Endodermal cell (in vitro differentiated cells): ENCODE results near the gene UMAD1. TPM values are rescaled to one million over a fixed set of nuclear protein-coding genes. Genes with fewer than 3 reads are reported as not detected.

Experiments
- DNase-seq: peaks from one replicate; pipeline ENCODE4 v3.0.0-alpha.2; 2017
- H3K27ac ChIP-seq: 2 replicates; pipeline ENCODE4 v1.5.1; 2013; ENCODE audit warnings: mild to moderate bottlenecking, low read depth, low read length, moderate library complexity
- H3K27me3 ChIP-seq: 2 replicates; pipeline ENCODE4 v1.6.1; 2013; ENCODE audit warnings: mild to moderate bottlenecking, low read length, moderate library complexity; ENCODE audit not compliant: insufficient read depth, control insufficient read depth, poor library complexity, severe bottlenecking
- H3K36me3 ChIP-seq: 2 replicates; pipeline ENCODE4 v1.7.0; 2013; ENCODE audit warnings: mild to moderate bottlenecking, low read length, moderate library complexity; ENCODE audit not compliant: control insufficient read depth, insufficient read depth
- H3K4me1 ChIP-seq: one replicate; pipeline ENCODE4 v1.7.0; 2013; ENCODE audit warnings: low read length; ENCODE audit not compliant: control insufficient read depth, insufficient read depth
- H3K4me3 ChIP-seq: 2 replicates; pipeline ENCODE4 v1.5.1; 2013; ENCODE audit warnings: mild to moderate bottlenecking, low read length, moderate library complexity
- H3K9ac ChIP-seq: 2 replicates; pipeline ENCODE4 v1.6.1; 2013; ENCODE audit warnings: mild to moderate bottlenecking, low read length, moderate library complexity; ENCODE audit not compliant: poor library complexity, severe bottlenecking; ENCODE audit errors: extremely low read depth
- H3K9me3 ChIP-seq: 2 replicates; pipeline ENCODE4 v1.6.1; 2013; ENCODE audit warnings: mild to moderate bottlenecking, low read length, moderate library complexity; ENCODE audit not compliant: control insufficient read depth
- H3K27ac Mint-ChIP-seq: 2 replicates; pipeline ENCODE4 v1.8.0; 2020; ENCODE audit warnings: mixed read lengths
- H3K27me3 Mint-ChIP-seq: 2 replicates; pipeline ENCODE4 v1.8.0; 2021; ENCODE audit warnings: mild to moderate bottlenecking, mixed read lengths; ENCODE audit not compliant: insufficient read depth
- H3K36me3 Mint-ChIP-seq: 2 replicates; pipeline ENCODE4 v1.8.0; 2020; ENCODE audit warnings: low read depth, mixed read lengths
- H3K4me1 Mint-ChIP-seq: 2 replicates; pipeline ENCODE4 v1.8.0; 2020; ENCODE audit warnings: mixed read lengths
- H3K4me3 Mint-ChIP-seq: 2 replicates; pipeline ENCODE4 v1.8.0; 2020; ENCODE audit warnings: mild to moderate bottlenecking, moderate library complexity, mixed read lengths
- H3K9me3 Mint-ChIP-seq: 2 replicates; pipeline ENCODE4 v1.8.0; 2020; ENCODE audit warnings: mild to moderate bottlenecking, mixed read lengths
- WGBS, 2 experiments: methylation state at CpG; one replicate each; pipeline versions ENCODE4 v1.1.5 to v1.1.7; 2013; ENCODE audit warnings: missing lambda C conversion rate in 2 of 2, mixed read lengths in 1 of 2; ENCODE audit not compliant: insufficient coverage in 1 of 2, insufficient read length in 1 of 2; 5-methylcytosine and 5-hydroxymethylcytosine counted together
- total RNA-seq, 2 donors: library from RNA; stranded (reverse); fragmentation: NEBNext Ultra II Directional in 1 of 2; extraction: Animal tissue kit (Norgen Biotek cat#: 25700) in 1 of 2; gene quantifications; 2 replicates in 1 of 2; 3 replicates in 1 of 2; pipeline ENCODE4 v1.2.1, GENCODE V29; 2021
- TF ChIP-seq, protein P1 (sequence below): fragments of 200-600 bp; sonication (generic); conservative IDR thresholded peaks from 2 replicates; pipeline ENCODE4 v1.5.0; 2021; ENCODE audit warnings: antibody characterized with exemption, mild to moderate bottlenecking

UMAD1 gene
- total RNA-seq, 2 donors from 2014 or later, result 9.7 to 10.3 TPM

DNA sequence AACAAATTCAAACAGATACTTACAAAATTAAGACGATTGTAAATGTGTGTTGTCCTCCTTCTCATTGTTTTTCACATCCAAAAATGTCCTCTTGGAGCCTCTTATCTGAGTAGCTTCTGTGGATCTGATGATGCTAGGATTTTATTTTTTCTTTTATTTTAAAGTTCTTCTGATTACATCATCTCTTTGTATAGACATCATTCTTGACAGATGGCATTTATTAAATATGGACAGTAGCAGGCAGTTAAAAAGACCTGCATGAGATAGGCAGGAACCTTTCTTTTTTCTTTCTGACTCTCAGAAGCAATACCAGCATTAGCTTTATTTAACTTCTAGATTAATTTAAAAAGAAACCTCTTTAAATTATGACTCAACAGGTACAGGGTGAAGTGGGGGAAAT lies 77.9 kb downstream of the UMAD1 start, which contains the start of gene RPA3:
RPA3 (minus strand) TSS at position 116 of the 400 bp plus-strand sequence. CDS start 78,189 bp downstream, outside the sequence.
- H3K36me3 Mint-ChIP-seq, result peaks cover 5% of the 10 kb centered on the region
- no peaks in the 10 kb centered on the region for H3K27me3 ChIP-seq
- no peak within 1 kb of the TSS for H3K27ac ChIP-seq
- H3K9ac ChIP-seq, result no peak within 1 kb of the TSS
- WGBS, 2 experiments, result 80% methylated on average over 1 of the region's 1 CpG; no CpG with 5 or more reads in 1 of the 2 experiments
- H3K27ac Mint-ChIP-seq, result no peak within 1 kb of the TSS
- no peaks in the 10 kb centered on the region for H3K4me1 ChIP-seq
- DNase-seq, result no peak
- no peak within 1 kb of the TSS for H3K4me3 Mint-ChIP-seq
- no peak within 1 kb of the TSS for H3K4me3 ChIP-seq
- no peaks in the 10 kb centered on the region for H3K9me3 ChIP-seq
- no peaks in the 10 kb centered on the region for H3K4me1 Mint-ChIP-seq
- H3K27me3 Mint-ChIP-seq, result no peaks in the 10 kb centered on the region
- no peaks in the 10 kb centered on the region for H3K9me3 Mint-ChIP-seq
- H3K36me3 ChIP-seq, result no peaks in the 10 kb centered on the region
- TF ChIP-seq, protein P1, sequence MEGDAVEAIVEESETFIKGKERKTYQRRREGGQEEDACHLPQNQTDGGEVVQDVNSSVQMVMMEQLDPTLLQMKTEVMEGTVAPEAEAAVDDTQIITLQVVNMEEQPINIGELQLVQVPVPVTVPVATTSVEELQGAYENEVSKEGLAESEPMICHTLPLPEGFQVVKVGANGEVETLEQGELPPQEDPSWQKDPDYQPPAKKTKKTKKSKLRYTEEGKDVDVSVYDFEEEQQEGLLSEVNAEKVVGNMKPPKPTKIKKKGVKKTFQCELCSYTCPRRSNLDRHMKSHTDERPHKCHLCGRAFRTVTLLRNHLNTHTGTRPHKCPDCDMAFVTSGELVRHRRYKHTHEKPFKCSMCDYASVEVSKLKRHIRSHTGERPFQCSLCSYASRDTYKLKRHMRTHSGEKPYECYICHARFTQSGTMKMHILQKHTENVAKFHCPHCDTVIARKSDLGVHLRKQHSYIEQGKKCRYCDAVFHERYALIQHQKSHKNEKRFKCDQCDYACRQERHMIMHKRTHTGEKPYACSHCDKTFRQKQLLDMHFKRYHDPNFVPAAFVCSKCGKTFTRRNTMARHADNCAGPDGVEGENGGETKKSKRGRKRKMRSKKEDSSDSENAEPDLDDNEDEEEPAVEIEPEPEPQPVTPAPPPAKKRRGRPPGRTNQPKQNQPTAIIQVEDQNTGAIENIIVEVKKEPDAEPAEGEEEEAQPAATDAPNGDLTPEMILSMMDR, result no peak

DNA sequence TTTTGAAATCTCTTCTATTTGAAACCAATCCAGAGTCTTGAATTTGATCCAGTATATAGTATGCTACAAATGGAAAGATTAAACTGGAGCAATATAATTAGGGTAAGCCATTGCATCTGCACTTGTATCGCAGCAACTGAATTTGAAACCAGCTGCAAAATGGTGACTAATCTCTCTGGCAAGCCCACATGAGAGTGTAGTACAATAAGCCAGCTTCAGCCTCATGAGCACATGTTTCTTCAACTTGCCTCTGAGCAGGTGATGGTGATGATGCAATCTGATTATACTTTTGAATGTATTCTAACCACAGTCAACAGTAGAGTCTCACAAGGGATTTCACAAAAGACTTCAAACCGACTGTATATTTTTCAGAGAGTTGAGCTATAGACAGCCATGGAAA lies 78.7 kb downstream of the UMAD1 start:
- H3K36me3 ChIP-seq, result no peaks in the 10 kb centered on the region
- no peak for DNase-seq
- peaks cover 5% of the 10 kb centered on the region for H3K36me3 Mint-ChIP-seq
- no peaks in the 10 kb centered on the region for H3K27me3 Mint-ChIP-seq
- H3K4me1 Mint-ChIP-seq, result no peaks in the 10 kb centered on the region
- H3K4me3 Mint-ChIP-seq, result no peak overlapping the region
- H3K4me1 ChIP-seq, result no peaks in the 10 kb centered on the region
- H3K9me3 Mint-ChIP-seq, result no peaks in the 10 kb centered on the region
- WGBS, 2 experiments, result 89 to 100% methylated on average over 1 to 2 of the region's 2 CpGs
- no peaks in the 10 kb centered on the region for H3K9me3 ChIP-seq
- no peak overlapping the region for H3K27ac ChIP-seq
- H3K9ac ChIP-seq, result no peak overlapping the region
- H3K27ac Mint-ChIP-seq, result no peak overlapping the region
- TF ChIP-seq, protein P1, result no peak
- no peak overlapping the region for H3K4me3 ChIP-seq
- no peaks in the 10 kb centered on the region for H3K27me3 ChIP-seq

DNA sequence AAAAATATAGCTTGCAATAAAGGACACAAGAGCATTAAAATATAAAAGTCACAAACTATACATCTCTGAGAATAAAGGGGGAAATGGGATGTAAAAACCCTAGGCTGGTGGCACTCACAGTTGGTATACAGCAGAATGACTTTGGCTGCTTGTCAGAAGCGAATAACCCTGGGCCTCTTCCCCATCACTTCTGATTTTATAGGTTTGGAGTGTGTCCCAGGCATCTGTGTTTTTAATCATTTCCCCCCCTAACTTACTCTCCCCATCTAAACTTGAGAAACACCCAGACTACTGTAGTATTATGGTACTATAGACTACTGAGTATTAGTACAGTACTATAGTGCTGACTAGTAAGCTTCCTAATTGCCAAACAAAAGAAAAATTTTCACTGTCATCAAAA lies 79.6 kb downstream of the UMAD1 start:
- Mint-ChIP-seq H3K4me3 (no peak overlapping the region), H3K4me1 (no peaks in the 10 kb centered on the region), H3K36me3 (peaks cover 5% of the 10 kb centered on the region), H3K9me3 (no peaks in the 10 kb centered on the region), H3K27ac (no peak overlapping the region), H3K27me3 (no peaks in the 10 kb centered on the region)
- Histone ChIP-seq H3K27me3 (no peaks in the 10 kb centered on the region), H3K9ac (no peak overlapping the region), H3K27ac (no peak overlapping the region), H3K4me1 (no peaks in the 10 kb centered on the region), H3K36me3 (no peaks in the 10 kb centered on the region), H3K4me3 (no peak overlapping the region), H3K9me3 (no peaks in the 10 kb centered on the region)
- WGBS, 2 experiments, result 88% methylated on average over 1 of the region's 1 CpG; no CpG with 5 or more reads in 1 of the 2 experiments
- TF ChIP-seq, protein P1, result no peak
- DNase-seq, result no peak
